Sigmoid colon (tissue), 7 donors: ENCODE data around the gene PDZRN4. TPM values are rescaled to one million over a fixed set of nuclear protein-coding genes. Genes with fewer than 3 reads are reported as not detected.

Experiments used
- DNase-seq: peaks from one replicate; pipeline ENCODE4 v3.0.0-alpha.2; 2019
- H3K27ac ChIP-seq, 4 donors: fragments of 200-600 bp; sonication (generic); one replicate each; pipeline ENCODE4 v1.5.1; 2016 to 2019; ENCODE audit warnings: mild to moderate bottlenecking in 1 of 4
- H3K27me3 ChIP-seq, 3 donors: fragments of 200-600 bp; sonication (generic); one replicate each; pipeline ENCODE4 v1.5.1; 2019; ENCODE audit warnings: mild to moderate bottlenecking in 1 of 3
- H3K36me3 ChIP-seq, 4 donors: fragments of 200-600 bp; sonication (generic); one replicate each; pipeline ENCODE4 v1.5.1; 2016 to 2019
- H3K4me1 ChIP-seq, 4 donors: fragments of 200-600 bp; sonication (generic); one replicate each; pipeline ENCODE4 v1.5.1; 2017 to 2019
- H3K4me3 ChIP-seq, 4 donors: fragments of 200-600 bp; sonication (generic); one replicate each; pipeline ENCODE4 v1.5.1; 2017 to 2019; ENCODE audit warnings: mild to moderate bottlenecking in 2 of 4, moderate library complexity in 1 of 4
- H3K9me3 ChIP-seq, 4 donors: fragments of 200-600 bp in 3 of 4; sonication (generic) in 3 of 4; one replicate each; pipeline versions ENCODE4 v1.5.1 to v1.6.1; 2013 to 2019
- CTCF ChIP-seq, 4 experiments: fragments of 450-650 bp in 3 of 4; fragments of 200-600 bp in 1 of 4; IDR thresholded peaks; one replicate each; pipeline ENCODE4 v1.5.1; 2016 to 2019; ENCODE audit warnings: antibody characterized with exemption in 4 of 4, mild to moderate bottlenecking in 3 of 4, moderate library complexity in 2 of 4
- EP300 ChIP-seq, 4 donors: sonication (generic); formaldehyde crosslinking; IDR thresholded peaks; one replicate each; pipeline ENCODE4 v1.6.1; 2017; ENCODE audit warnings: antibody characterized with exemption in 4 of 4
- POLR2A ChIP-seq, 2 donors: fragments of 450-650 bp; IDR thresholded peaks; one replicate each; pipeline ENCODE4 v1.6.1; 2016; ENCODE audit warnings: antibody characterized with exemption in 2 of 2, mild to moderate bottlenecking in 2 of 2, moderate library complexity in 2 of 2
- POLR2AphosphoS5 ChIP-seq, 4 donors: sonication (generic); formaldehyde crosslinking; IDR thresholded peaks; one replicate each; pipeline ENCODE4 v1.6.1; 2017; ENCODE audit warnings: antibody characterized with exemption in 4 of 4
- WGBS, 2 donors: extraction: QIAGEN DNeasy Blood & Tissue Kit; methylation state at CpG; one replicate each; pipeline ENCODE4 v1.1.7; 2013; 5-methylcytosine and 5-hydroxymethylcytosine counted together
- intact Hi-C: fragments of 100-400 bp; cut with DNase I; formaldehyde crosslinking; loops from one replicate; pipeline ENCODE4 v1.15.1; 2023
- polyA plus RNA-seq, 3 donors: library from polyadenylated mRNA; stranded (reverse); fragments of 200-250 nt; gene quantifications; one replicate each; pipeline ENCODE4 v1.2.3, GENCODE V29; 2013
- total RNA-seq, 4 donors: library from RNA; depleted of rRNA; stranded (reverse); fragments of >200 nt; gene quantifications; one replicate each; pipeline ENCODE4 v1.1.0, GENCODE V29; 2016
- donor health status: healthy with polysubstance abuse.
- donor health status: Bipolar disorder and iron deficiency.
- donor health status: healthy.

PDZRN4 gene
- total and polyA plus RNA-seq, 7 donors: 0.23 to 98.1 (median 71.5) TPM

DNA sequence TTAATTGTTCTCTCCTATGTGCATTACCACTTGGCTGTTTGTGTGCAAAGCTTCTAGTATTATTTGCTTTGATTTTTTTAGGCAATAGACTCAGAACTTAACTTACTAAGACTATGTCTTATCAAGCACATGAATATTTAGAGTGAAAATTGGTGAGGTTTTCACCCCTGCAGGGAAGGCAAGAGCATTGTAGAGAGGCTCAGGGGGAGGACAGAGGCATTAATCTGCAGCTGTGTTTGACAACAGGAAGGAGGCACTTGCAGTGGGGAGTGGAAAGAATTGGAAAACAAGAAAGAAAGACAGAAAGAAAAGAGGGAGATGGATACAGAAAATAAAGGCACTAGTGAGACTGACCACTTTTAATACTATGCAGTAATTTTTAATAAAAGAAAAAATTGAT is 431.6 kb downstream of the PDZRN4 start:
- no peak for TF ChIP-seq EP300 (IDR thresholded peaks at IDR 0.05)
- TF ChIP-seq POLR2AphosphoS5 (IDR thresholded peaks at IDR 0.05): no peak
- TF ChIP-seq CTCF (IDR thresholded peaks at IDR 0.05): no peak
- TF ChIP-seq POLR2A (IDR thresholded peaks at IDR 0.05): no peak
- no peak for DNase-seq
- no peak overlapping the region for H3K27ac ChIP-seq
- H3K4me1 ChIP-seq: no peaks in the 10 kb centered on the region
- intact Hi-C loops: no loop called here
- no peaks in the 10 kb centered on the region for H3K27me3 ChIP-seq
- no peaks in the 10 kb centered on the region for H3K36me3 ChIP-seq
- no peaks in the 10 kb centered on the region for H3K9me3 ChIP-seq
- no peak overlapping the region for H3K4me3 ChIP-seq

DNA sequence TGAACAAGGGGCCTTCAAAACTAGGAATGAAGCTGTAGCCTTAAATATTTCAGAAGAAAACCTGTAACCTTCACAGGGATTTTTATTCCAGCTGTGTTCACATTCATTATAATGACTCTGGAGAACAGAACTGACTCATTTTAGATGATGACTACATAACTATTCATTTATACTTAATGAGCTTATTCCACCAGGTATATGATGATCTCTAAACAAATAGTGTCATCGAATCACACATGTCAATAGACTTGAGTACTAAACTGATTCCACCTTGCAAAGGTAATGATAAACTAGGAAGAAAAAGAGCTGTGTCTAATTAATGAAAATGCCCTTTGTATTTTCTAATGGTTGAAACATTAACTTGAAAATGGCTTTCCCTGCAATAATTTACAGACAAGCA is 433.2 kb downstream of the PDZRN4 start:
- no peaks in the 10 kb centered on the region for H3K36me3 ChIP-seq
- TF ChIP-seq CTCF (IDR thresholded peaks at IDR 0.05): no peak
- TF ChIP-seq POLR2A (IDR thresholded peaks at IDR 0.05): no peak
- TF ChIP-seq EP300 (IDR thresholded peaks at IDR 0.05): no peak
- H3K9me3 ChIP-seq: no peaks in the 10 kb centered on the region
- no peaks in the 10 kb centered on the region for H3K4me1 ChIP-seq
- intact Hi-C loops: no loop called here
- 24 to 73% methylated on average over 1 of the region's 1 CpG for WGBS, 2 donors
- DNase-seq: no peak
- H3K27ac ChIP-seq: no peak overlapping the region
- H3K27me3 ChIP-seq: no peaks in the 10 kb centered on the region
- no peak overlapping the region for H3K4me3 ChIP-seq
